Measurements from ENCODE around the gene LRRK2.

DNA sequence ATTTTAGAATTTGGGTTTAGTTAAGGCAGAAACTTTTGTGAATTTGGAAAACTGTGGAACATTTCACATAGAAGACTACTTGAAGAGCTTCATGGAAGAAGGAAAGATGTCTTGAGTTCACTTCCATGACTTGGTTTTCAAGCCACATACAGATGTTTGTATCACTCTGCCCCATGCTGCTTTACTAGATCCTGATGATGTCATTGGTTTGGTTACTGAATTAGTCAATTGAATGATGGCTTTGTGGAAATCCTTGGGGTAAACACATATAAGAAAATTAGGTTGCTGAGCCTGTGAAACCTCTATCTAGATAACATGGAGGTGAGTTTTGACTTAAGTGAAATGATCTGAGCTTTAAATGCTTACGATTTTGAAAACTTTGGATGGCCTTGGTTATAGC lies 90.6 kb downstream of the LRRK2 start:
- no peak for TF ChIP-seq POLR2AphosphoS5 (IDR thresholded peaks at IDR 0.05; ENCODE audit: low read depth, low read length)
- no peak for TF ChIP-seq TAF1 (IDR thresholded peaks at IDR 0.05; ENCODE audit: borderline replicate concordance, insufficient read depth, low read length)
- TF ChIP-seq REST (IDR thresholded peaks at IDR 0.05; ENCODE audit: insufficient read depth in 1 of 2, low read depth in 2 of 2, low read length in 2 of 2) = no peak
- TF ChIP-seq SIN3A (IDR thresholded peaks at IDR 0.05; ENCODE audit: borderline replicate concordance, insufficient read depth, low read length) = no peak
- no peak for TF ChIP-seq FOXP2 (optimal IDR thresholded peaks at IDR 0.05; ENCODE audit: borderline replicate concordance, extremely low read depth, extremely low read length, insufficient read depth)
